HG03045 (cell line): ENCODE data around the gene ARHGEF3.

Source experiments
- ATAC-seq: cut with Tn5 transposase; IDR thresholded peaks from one replicate; pipeline ENCODE4 v1.9.1; 2021; ENCODE audit warnings: mild to moderate bottlenecking, moderate library complexity; ENCODE audit not compliant: unreplicated experiment

ARHGEF3 gene

DNA sequence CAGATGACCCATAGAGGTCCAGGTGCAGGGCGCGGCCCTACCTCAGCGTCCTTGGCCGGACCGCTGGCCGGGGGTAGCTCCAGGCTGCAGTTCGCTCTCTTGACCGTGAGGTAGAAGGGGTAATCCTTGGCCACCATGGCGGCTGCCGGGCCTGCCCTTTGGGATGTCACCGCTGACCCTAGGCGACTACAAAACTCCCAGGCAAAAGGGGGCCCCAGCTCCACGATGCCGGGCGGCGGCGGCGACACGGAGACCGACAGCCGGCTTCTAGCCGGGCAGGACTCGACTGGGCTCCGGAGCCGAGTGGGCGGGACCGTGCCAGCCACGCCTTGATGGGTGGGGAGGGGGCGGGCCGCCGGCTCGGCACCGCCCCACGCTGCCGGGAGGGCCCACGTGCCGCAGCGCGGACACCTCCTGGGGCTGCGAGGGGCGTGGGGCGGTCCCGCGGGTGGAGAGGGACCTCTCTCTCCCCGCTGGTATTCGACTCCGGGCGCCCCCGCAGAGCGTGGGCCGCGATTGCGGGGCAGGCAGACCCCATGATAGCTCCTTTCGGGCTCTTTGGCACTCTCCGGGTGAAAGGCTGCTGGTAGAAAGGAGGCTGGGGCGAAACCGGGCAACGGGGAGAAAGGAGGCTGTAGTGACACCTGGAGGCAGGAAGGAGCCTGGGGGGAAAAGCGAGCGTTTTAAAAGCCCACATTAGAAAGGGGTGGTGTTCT, at the start of gene ARHGEF3:
ARHGEF3 (minus strand) TSS at position 288 of the 716 bp plus-strand sequence; CDS start at position 137, 151 bp downstream.
- peak; percentile 82 for ATAC-seq

DNA sequence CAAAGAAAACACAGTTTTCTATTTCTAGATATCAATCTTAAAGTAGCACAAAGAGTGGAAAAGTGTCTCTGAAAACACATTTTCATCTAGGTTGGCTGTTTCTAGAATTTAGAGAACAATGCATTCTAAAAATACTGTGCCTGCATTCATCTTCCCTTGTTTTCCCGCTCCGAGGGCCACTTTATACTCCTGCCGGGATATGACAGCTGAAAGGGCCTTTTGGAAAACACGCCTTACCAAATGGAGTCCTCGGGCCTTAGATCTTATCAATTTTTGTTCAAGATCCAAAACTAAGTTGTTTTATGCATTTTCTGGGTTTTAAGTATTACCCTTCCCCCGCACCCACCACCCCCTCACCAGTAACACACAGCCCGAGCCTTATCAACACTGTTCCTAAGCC, 47.9 kb upstream of the ARHGEF3 start:
- ATAC-seq, result no peak

- ATAC-seq, result no peak
These were observed 43.8 kb upstream of the ARHGEF3 start for GRCh38 chr3:56845505-56845904.

GRCh38 chr3:56844536-56844935, 42.8 kb upstream of the ARHGEF3 start:
- ATAC-seq, result no peak

DNA sequence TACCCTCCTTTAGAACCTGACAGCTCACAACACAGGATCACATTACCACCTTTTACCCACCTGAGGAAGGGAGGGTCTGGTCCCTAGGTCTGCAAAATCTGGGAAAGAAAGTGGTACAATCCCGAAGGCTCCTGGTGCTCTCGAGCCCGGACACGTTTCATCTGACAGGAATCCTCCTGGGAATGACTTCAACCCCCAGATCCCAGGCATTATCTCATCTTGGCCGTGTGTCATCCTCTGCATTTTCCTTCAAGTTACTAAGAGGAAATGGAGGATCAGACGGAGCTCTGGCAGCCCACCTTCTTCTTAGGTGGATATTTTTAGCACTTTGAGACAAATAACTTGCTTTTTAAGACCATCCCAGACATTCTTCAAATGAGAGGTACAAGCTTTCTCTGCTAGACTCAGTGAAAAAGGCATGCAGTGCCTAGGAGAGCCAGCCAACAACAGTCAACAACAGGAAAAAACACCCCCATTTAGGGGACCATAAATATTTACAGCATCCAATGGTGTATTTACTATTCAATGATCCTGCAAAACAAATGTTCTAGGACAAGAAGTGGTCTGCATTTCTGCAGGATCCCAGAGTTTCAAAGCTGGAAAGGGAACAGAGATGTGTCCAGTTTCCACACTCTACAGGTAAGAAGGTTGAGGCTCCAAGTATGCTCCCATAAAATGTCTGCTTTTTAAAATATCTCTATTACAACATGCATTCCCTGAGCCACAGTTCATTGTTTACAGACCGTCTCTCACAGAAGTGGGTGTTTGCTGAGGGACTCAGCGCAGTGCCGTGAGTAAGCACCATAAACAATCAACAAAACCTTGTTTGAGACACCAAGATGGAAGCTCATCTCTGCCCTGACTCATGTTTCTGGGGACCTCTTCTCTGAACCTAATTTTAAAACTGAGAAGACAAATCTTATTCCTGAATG, 38.3 kb upstream of the ARHGEF3 start:
- ATAC-seq, result no peak

DNA sequence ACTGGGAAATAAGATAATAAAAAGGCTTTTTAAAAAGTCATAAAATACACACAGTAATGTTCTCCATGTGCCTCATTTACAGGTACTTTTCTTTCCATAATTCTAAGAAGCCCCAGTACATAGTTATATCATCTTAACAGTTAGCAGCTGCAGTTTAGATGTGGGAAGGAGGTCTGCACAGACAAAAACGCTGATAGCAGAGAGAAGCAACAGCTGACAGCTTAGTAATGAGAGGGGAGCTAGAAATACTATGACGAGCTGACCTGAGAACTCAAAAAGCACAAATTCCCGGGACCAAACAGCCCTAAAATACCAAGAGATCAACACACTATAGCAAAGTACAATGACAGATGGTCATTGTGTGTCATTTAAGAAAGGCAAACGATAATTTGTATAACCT, 36.7 kb upstream of the ARHGEF3 start:
- no peak for ATAC-seq

- no peak for ATAC-seq
These were observed 35.6 kb upstream of the ARHGEF3 start for GRCh38 chr3:56837196-56837955.

GRCh38 chr3:56836276-56837163, 34.8 kb upstream of the ARHGEF3 start:
- no peak for ATAC-seq

DNA sequence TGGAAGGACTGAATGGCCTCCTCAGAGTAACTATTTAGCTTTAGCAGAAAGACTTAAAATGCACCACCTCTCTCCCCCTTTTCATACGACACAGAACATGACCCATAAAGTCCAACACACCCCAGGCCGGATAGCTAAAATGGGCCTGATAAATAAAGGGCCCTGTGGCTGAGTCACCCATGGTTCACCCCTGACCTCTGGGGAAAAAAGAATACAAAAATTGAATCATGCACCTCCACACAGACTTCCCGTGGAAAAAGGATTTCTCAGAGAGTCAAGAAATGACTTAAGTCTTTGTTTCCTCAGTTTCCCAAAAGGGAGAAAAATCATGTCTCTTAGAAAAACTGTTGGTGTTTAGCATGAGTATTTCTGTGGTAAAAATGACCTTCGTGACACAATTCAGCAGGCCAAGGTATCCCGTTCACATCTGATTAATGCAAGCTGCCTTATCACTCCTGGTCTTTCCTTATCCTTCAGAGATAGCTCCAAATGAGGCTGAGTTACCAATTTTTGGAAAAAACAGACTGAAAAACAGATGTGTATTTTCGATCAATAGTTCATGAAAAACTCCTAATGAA, 34.0 kb upstream of the ARHGEF3 start:
- ATAC-seq, result no peak

DNA sequence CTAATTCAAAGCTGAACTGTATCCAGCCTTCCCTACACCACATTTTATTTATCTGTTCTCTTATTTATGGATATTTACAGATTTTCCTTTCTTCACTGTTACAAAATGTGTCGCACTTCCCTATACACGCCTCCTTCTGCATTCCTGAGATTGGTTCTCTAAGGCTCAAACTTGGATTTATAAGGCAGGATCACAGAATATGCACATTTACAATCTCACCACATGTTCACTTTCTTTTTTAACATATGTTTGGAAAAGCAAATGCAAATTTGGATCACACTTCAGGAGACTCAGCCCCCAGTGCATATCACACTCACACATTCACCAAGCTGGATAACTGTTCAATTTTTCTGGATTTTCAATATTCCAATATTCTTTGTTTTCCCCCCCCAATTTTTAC, 31.8 kb upstream of the ARHGEF3 start:
- ATAC-seq, result no peak

GRCh38 chr3:56833022-56833421, 31.3 kb upstream of the ARHGEF3 start:
- ATAC-seq, result no peak

DNA sequence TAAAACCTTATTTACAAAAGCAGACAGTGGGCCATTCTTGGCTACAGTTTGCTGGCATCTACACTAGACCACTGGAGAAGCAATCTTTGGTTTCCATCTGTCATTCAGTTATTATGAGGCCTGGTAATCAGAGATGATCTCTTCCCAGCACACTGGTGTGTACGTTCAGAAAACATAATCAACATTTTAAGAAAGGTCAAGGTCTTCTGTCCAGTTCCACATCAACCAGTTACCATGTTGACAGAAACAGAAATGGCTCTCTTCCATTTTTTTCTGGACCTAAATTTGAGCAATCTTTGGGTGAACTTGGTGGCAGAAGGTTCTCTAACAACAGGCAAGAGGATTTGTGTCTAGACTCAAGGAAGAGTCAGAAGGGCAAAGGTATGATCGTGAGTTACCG, 29.8 kb upstream of the ARHGEF3 start:
- ATAC-seq, result no peak

GRCh38 chr3:56830884-56831283, 29.1 kb upstream of the ARHGEF3 start:
- ATAC-seq, result no peak

DNA sequence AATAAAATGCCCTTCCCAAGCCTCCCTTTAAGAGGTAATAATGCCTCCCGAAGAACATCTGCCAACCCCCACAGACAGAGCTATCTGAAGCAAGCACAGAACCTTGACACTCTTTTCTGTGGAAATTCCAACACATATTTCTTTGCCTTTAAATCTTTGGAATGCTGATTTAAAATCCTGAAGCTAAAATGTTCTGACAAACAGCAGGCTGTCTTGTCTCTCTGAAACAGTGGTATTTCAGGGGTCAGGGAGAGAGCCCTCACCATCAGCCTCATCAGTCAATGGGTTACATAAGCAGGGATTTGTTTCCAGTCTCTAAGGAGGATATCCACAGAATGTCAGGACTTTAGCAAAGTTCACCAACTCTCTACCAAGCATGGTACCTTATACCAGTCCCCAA, 27.8 kb upstream of the ARHGEF3 start:
- ATAC-seq, result no peak

GRCh38 chr3:56826831-56827722, 25.3 kb upstream of the ARHGEF3 start:
- no peak for ATAC-seq

DNA sequence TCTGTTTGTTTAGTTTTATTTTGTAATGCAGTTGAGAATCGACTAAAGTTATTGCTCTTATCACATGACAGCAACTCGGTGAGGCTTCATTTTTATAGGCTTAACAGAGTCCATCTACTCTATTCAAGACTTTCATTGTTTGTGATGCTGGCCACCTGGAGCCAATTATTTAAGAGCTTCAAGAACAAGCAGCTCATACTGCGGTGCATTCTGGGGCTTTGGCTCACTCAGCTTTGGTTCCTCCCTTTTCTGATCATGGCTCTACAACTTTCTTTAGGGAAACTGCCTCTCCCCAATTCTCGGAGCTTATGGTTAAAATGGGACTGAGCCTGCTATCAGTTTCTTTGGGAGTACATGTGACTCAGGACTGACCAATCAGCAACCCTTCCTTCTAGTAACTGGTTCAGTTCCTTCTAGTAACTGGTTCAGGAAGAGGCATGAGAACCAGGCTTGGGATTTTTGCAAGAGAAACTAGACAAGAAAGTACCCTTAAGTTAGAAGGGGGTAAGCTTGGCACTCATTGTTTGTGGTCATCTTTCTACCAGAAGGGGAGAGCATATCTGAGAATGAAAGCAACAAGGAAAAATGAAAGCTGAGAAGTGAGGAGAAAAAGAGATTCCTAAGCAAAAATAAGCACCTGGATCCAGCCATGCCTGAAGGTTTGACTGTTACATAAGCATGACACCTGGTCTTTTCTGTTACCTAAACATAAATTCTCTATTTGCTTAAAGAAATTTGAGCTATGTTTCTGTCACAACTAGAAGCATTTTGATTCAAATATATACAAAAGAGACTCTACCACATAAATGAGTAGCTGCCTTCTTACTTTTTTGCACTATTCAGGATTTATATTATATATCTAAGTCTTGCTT, 24.1 kb upstream of the ARHGEF3 start:
- no peak for ATAC-seq

- ATAC-seq, result no peak
These were observed 22.4 kb upstream of the ARHGEF3 start for GRCh38 chr3:56823984-56824703.
